Esophagus muscularis mucosa (tissue), 4 donors: ENCODE measurements around the gene MROH8. TPM values are rescaled to one million over a fixed set of nuclear protein-coding genes. Genes with fewer than 3 reads are reported as not detected.
"Not testable (repeated sequence)": the region's sequence is repeated elsewhere in the genome, so short reads cannot be mapped to it uniquely, and the experiment has no call there.

ENCODE experiments used
- DNase-seq: peaks from one replicate; pipeline ENCODE4 v3.0.0-alpha.2; 2017; ENCODE audit errors: extremely low spot score
- H3K27ac ChIP-seq, 4 donors: fragments of 200-600 bp; sonication (generic); replicated peaks in 1 of 4; 1 replicate in 3 of 4; 2 replicates in 1 of 4; pipeline ENCODE4 v1.5.1; 2016 to 2019; ENCODE audit warnings: mild to moderate bottlenecking in 1 of 4
- H3K27me3 ChIP-seq, 4 donors: fragments of 200-600 bp; sonication (generic); one replicate each; pipeline versions ENCODE4 v1.5.1 to v1.6.0; 2016 to 2019
- H3K36me3 ChIP-seq, 4 donors: fragments of 200-600 bp; sonication (generic); one replicate each; pipeline ENCODE4 v1.5.1; 2016 to 2019
- H3K4me1 ChIP-seq, 4 donors: fragments of 200-600 bp; sonication (generic); one replicate each; pipeline ENCODE4 v1.5.1; 2016 to 2019
- H3K4me3 ChIP-seq, 4 donors: fragments of 200-600 bp; sonication (generic); 1 replicate in 2 of 4; 2 replicates in 2 of 4; pipeline ENCODE4 v1.5.1; 2016 to 2019; ENCODE audit warnings: mild to moderate bottlenecking in 4 of 4, moderate library complexity in 1 of 4
- H3K9me3 ChIP-seq, 4 donors: fragments of 200-600 bp; sonication (generic); 1 replicate in 3 of 4; 2 replicates in 1 of 4; pipeline ENCODE4 v1.5.1; 2016 to 2019
- CTCF ChIP-seq, 3 experiments: fragments of 200-600 bp in 2 of 3; fragments of 450-650 bp in 1 of 3; sonication (generic) in 2 of 3; IDR thresholded peaks; one replicate each; pipeline ENCODE4 v1.5.1; 2017 to 2019; ENCODE audit warnings: antibody characterized with exemption in 3 of 3, mild to moderate bottlenecking in 2 of 3, moderate library complexity in 1 of 3
- EP300 ChIP-seq: sonication (generic); formaldehyde crosslinking; IDR thresholded peaks from one replicate; pipeline ENCODE4 v1.6.1; 2017; ENCODE audit warnings: antibody characterized with exemption
- POLR2A ChIP-seq: fragments of 450-650 bp; IDR thresholded peaks from one replicate; pipeline ENCODE4 v1.6.1; 2017; ENCODE audit warnings: antibody characterized with exemption, moderate library complexity, mild to moderate bottlenecking, low read depth
- POLR2AphosphoS5 ChIP-seq, 2 donors: sonication (generic); formaldehyde crosslinking; IDR thresholded peaks; one replicate each; pipeline ENCODE4 v1.6.1; 2017; ENCODE audit warnings: antibody characterized with exemption in 2 of 2
- WGBS: methylation state at CpG from one replicate; pipeline ENCODE4 v1.1.5; 2018; 5-methylcytosine and 5-hydroxymethylcytosine counted together
- intact Hi-C: fragments of 100-400 bp; cut with DNase I; formaldehyde crosslinking; loops from one replicate; pipeline ENCODE4 v1.15.1; 2023
- total RNA-seq, 4 donors: library from RNA; depleted of rRNA; stranded (reverse); fragments of >200 nt; gene quantifications; one replicate each; pipeline versions ENCODE4 v1.1.0 to v1.2.1, GENCODE V29; 2016

Gene MROH8
- total RNA-seq, 4 donors from 2014 or later = 2.7 to 6.2 (median 3.0) TPM

GRCh38 chr20:37131486-37131885 lies 47.9 kb downstream of the MROH8 start:
- Histone ChIP-seq H3K9me3 (no peaks in the 10 kb centered on the region), H3K4me3 (no peak overlapping the region), H3K27ac (no peak overlapping the region), H3K4me1 (no peaks in the 10 kb centered on the region), H3K36me3 (peaks cover 0 to 12% (median 0%) of the 10 kb centered on the region in 4 donors), H3K27me3 (no peaks in the 10 kb centered on the region)
- TF ChIP-seq EP300 = no peak
- intact Hi-C loops = no loop called here
- no peak for DNase-seq
- 82% methylated on average over 3 of the region's 3 CpGs for WGBS

GRCh38 chr20:37128803-37129202 lies 50.5 kb downstream of the MROH8 start:
- Histone ChIP-seq H3K27me3 (no peaks in the 10 kb centered on the region), H3K4me3 (no peak overlapping the region), H3K4me1 (no peaks in the 10 kb centered on the region), H3K36me3 (peaks cover 0 to 12% (median 0%) of the 10 kb centered on the region in 4 donors), H3K27ac (no peak overlapping the region), H3K9me3 (no peaks in the 10 kb centered on the region)
- 89% methylated on average over 3 of the region's 3 CpGs for WGBS
- no peak for DNase-seq
- intact Hi-C loops = no loop called here
- TF ChIP-seq CTCF (IDR thresholded peaks at IDR 0.05) (no peak), POLR2AphosphoS5 (IDR thresholded peaks at IDR 0.05) (no peak), EP300 (no peak), POLR2A (no peak)

GRCh38 chr20:37126290-37126689 lies 53.1 kb downstream of the MROH8 start:
- WGBS = no CpG with 5 or more reads among the region's 30 CpGs
- H3K27me3 ChIP-seq, H3K4me1 ChIP-seq, intact Hi-C loops, H3K36me3 ChIP-seq, H3K9me3 ChIP-seq, H3K4me3 ChIP-seq, DNase-seq, H3K27ac ChIP-seq: not testable (repeated sequence)

- no peak for DNase-seq
- H3K9me3 ChIP-seq = no peaks in the 10 kb centered on the region
- H3K4me1 ChIP-seq = no peaks in the 10 kb centered on the region
- no peaks in the 10 kb centered on the region for H3K27me3 ChIP-seq
- intact Hi-C loops = no loop called here
- H3K4me3 ChIP-seq = no peak overlapping the region
- 74% methylated on average over 6 of the region's 6 CpGs for WGBS
- no peak overlapping the region for H3K27ac ChIP-seq
- no peaks in the 10 kb centered on the region for H3K36me3 ChIP-seq
- TF ChIP-seq EP300 (no peak), POLR2A (no peak), CTCF (IDR thresholded peaks at IDR 0.05) (no peak), POLR2AphosphoS5 (IDR thresholded peaks at IDR 0.05) (no peak)
Measured at GRCh38 chr20:37123441-37123840, 55.9 kb downstream of the MROH8 start.

GRCh38 chr20:37120497-37120896 lies 58.9 kb downstream of the MROH8 start:
- TF ChIP-seq CTCF (IDR thresholded peaks at IDR 0.05) (no peak), EP300 (no peak), POLR2AphosphoS5 (IDR thresholded peaks at IDR 0.05) (no peak), POLR2A (no peak)
- Histone ChIP-seq H3K9me3 (no peaks in the 10 kb centered on the region), H3K36me3 (no peaks in the 10 kb centered on the region), H3K27ac (no peak overlapping the region), H3K4me1 (no peaks in the 10 kb centered on the region), H3K27me3 (no peaks in the 10 kb centered on the region), H3K4me3 (no peak overlapping the region)
- 89% methylated on average over 4 of the region's 4 CpGs for WGBS
- intact Hi-C loops = no loop called here
- DNase-seq = no peak

GRCh38 chr20:37119356-37120036 lies 59.9 kb downstream of the MROH8 start:
- peaks cover 0 to under 1% (median 0%) of the 10 kb centered on the region in 4 donors for H3K36me3 ChIP-seq
- WGBS = 95% methylated on average over 7 of the region's 7 CpGs
- intact Hi-C loops = no loop called here

More at GRCh38 chr20:37119356-37120036, 59.9 kb downstream of the MROH8 start:
- TF ChIP-seq POLR2A = no peak
- TF ChIP-seq EP300 = no peak
- no peaks in the 10 kb centered on the region for H3K27me3 ChIP-seq
- no peaks in the 10 kb centered on the region for H3K9me3 ChIP-seq
- DNase-seq = no peak
- no peaks in the 10 kb centered on the region for H3K4me1 ChIP-seq
- no peak overlapping the region for H3K4me3 ChIP-seq
- no peak overlapping the region for H3K27ac ChIP-seq
